ENCODE measurements around the gene PTPRB. TPM values are rescaled to one million over a fixed set of nuclear protein-coding genes. Genes with fewer than 3 reads are reported as not detected.

The PTPRB gene
- total and polyA plus RNA-seq, 10 donors: 3.7 to 252 (median 122) TPM

GRCh38 chr12:70535896-70536374, 101.3 kb downstream of the PTPRB start:
- H3K36me3 ChIP-seq: peaks cover 0 to 79% (median 5%) of the 10 kb centered on the region in 6 donors
- H3K4me1 ChIP-seq: peaks cover 0 to 13% (median 0%) of the 10 kb centered on the region in 6 donors
- no peak overlapping the region for H3K4me3 ChIP-seq
- WGBS, 5 donors: 71 to 88% (median 76%) methylated on average over 6 of the region's 6 CpGs
- TF ChIP-seq POLR2A (IDR thresholded peaks at IDR 0.05): no peak
- TF ChIP-seq POLR2AphosphoS5 (IDR thresholded peaks at IDR 0.05): peak in 1 of 3 donors; percentile 20
- TF ChIP-seq CTCF (IDR thresholded peaks at IDR 0.05 in 8 of 11, conservative IDR thresholded peaks at IDR 0.05 in 3 of 11): no peak
- no peak for DNase-seq
- H3K27ac ChIP-seq: peak overlapping the region in 5 of 8 donors; percentile 9 to 64 (median 41)
- H3K9me3 ChIP-seq: no peaks in the 10 kb centered on the region
- intact Hi-C loops (cut with DNase I; ENCODE audit: low total_unique reads): no loop called here
- no peaks in the 10 kb centered on the region for H3K27me3 ChIP-seq (replicated peaks in 1 of 7)

GRCh38 chr12:70534466-70534865, 102.8 kb downstream of the PTPRB start:
- intact Hi-C loops (cut with DNase I; ENCODE audit: low total_unique reads): no loop called here
- H3K9me3 ChIP-seq: no peaks in the 10 kb centered on the region
- no peaks in the 10 kb centered on the region for H3K27me3 ChIP-seq (replicated peaks in 1 of 7)
- H3K4me3 ChIP-seq: no peak overlapping the region
- WGBS, 5 donors: 85 to 96% (median 86%) methylated on average over 7 of the region's 7 CpGs
- peaks cover 0 to 87% (median 5%) of the 10 kb centered on the region in 6 donors for H3K36me3 ChIP-seq
- peaks cover 0 to 19% (median 2%) of the 10 kb centered on the region in 6 donors for H3K4me1 ChIP-seq
- no peak for DNase-seq
- no peak overlapping the region for H3K27ac ChIP-seq
- no peak for TF ChIP-seq POLR2A (IDR thresholded peaks at IDR 0.05)
- TF ChIP-seq POLR2AphosphoS5 (IDR thresholded peaks at IDR 0.05): no peak
- no peak for TF ChIP-seq CTCF (IDR thresholded peaks at IDR 0.05 in 8 of 11, conservative IDR thresholded peaks at IDR 0.05 in 3 of 11)

GRCh38 chr12:70529647-70530046, 107.6 kb downstream of the PTPRB start:
- peaks cover 0 to 19% (median 2%) of the 10 kb centered on the region in 6 donors for H3K4me1 ChIP-seq
- no peaks in the 10 kb centered on the region for H3K9me3 ChIP-seq
- 84 to 97% (median 92%) methylated on average over 3 of the region's 3 CpGs for WGBS, 5 donors
- peaks cover 0 to 88% (median 2%) of the 10 kb centered on the region in 6 donors for H3K36me3 ChIP-seq
- intact Hi-C loops (cut with DNase I; ENCODE audit: low total_unique reads): no loop called here
- TF ChIP-seq POLR2AphosphoS5 (IDR thresholded peaks at IDR 0.05) (no peak), CTCF (IDR thresholded peaks at IDR 0.05 in 8 of 11, conservative IDR thresholded peaks at IDR 0.05 in 3 of 11) (no peak), POLR2A (IDR thresholded peaks at IDR 0.05) (no peak)
- no peak overlapping the region for H3K27ac ChIP-seq
- DNase-seq: no peak
- no peak overlapping the region for H3K4me3 ChIP-seq
- H3K27me3 ChIP-seq (replicated peaks in 1 of 7): no peaks in the 10 kb centered on the region

GRCh38 chr12:70520847-70521246, 116.4 kb downstream of the PTPRB start:
- Histone ChIP-seq H3K4me1 (no peaks in the 10 kb centered on the region), H3K36me3 (peaks cover 0 to 66% (median 13%) of the 10 kb centered on the region in 6 donors), H3K27me3 (replicated peaks in 1 of 7) (no peaks in the 10 kb centered on the region), H3K9me3 (peaks cover 0 to 14% (median 0%) of the 10 kb centered on the region in 8 donors), H3K27ac (no peak overlapping the region), H3K4me3 (no peak overlapping the region)
- no peak for DNase-seq
- TF ChIP-seq POLR2AphosphoS5 (IDR thresholded peaks at IDR 0.05) (no peak), POLR2A (IDR thresholded peaks at IDR 0.05) (no peak), CTCF (IDR thresholded peaks at IDR 0.05 in 8 of 11, conservative IDR thresholded peaks at IDR 0.05 in 3 of 11) (no peak)
- 70 to 88% (median 80%) methylated on average over 1 of the region's 1 CpG for WGBS, 5 donors
- intact Hi-C loops (cut with DNase I; ENCODE audit: low total_unique reads): no loop called here

Data from spleen (tissue), 11 donors.